GM18502 (cell line): ENCODE results near the gene CDC42BPB.

Experiments used
- ATAC-seq: cut with Tn5 transposase; IDR thresholded peaks from one replicate; pipeline ENCODE4 v1.9.1; 2021; ENCODE audit warnings: mild to moderate bottlenecking; ENCODE audit not compliant: unreplicated experiment, poor library complexity

The CDC42BPB gene

DNA sequence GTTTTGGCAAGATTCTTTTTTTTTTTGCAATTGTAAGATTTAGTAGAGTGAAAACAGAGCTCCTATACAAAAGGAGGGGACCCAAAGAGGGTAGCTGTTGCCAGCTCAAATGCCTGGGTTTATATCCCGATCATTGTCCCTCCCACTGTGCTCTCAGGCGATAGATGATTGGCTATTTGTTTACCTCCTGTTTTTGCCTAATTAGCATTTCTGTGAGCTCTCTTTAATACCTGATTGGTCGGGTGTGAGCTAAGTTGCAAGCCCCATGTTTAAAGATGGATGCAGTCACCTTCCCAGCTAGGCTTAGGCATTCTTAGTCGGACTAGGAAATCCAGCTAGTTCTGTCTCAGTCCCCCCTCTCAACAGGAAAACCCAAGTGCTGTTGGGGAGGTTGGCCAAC lies 39.0 kb upstream of the CDC42BPB start:
- ATAC-seq, result no peak

DNA sequence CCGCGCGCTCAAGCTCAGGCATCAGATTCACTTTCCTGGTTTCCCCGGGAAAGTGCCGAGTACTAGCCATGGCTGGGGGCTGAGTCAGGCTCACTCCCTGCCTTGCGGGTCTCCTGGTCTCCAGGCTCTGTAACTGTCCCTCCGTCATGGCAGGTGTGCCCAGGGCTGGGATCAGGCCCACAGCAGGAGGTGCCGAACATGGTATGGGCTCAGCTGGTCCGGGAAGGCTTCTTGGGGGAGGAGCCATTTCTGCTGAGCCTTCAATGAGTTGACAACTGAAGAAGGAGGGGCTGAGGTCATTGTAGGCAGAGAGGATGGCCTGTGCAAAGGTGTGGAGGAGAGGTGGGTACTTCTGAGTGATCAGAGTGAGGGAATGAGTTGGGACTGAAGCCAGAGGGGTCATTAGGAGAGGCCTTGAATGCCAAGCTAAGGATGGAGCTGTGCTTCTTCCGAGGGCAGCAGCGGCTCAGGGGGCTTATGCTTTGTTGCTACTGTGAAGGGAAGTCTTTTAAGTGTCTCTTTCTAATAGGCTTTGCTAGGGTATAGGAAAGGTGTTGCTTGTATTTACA lies 37.9 kb upstream of the CDC42BPB start:
- no peak for ATAC-seq

- ATAC-seq, result no peak
Observed at GRCh38 chr14:103094406-103095209, 37.3 kb upstream of the CDC42BPB start, which contains the start of gene EXOC3L4. Gene EXOC3L4 (plus strand): TSS chr14:103094725. CDS start chr14:103100220, 5,495 bp downstream.

- no peak for ATAC-seq
Observed at GRCh38 chr14:103093856-103094405, 36.6 kb upstream of the CDC42BPB start.

- no peak for ATAC-seq
Observed at GRCh38 chr14:103091883-103092222, 34.5 kb upstream of the CDC42BPB start.

DNA sequence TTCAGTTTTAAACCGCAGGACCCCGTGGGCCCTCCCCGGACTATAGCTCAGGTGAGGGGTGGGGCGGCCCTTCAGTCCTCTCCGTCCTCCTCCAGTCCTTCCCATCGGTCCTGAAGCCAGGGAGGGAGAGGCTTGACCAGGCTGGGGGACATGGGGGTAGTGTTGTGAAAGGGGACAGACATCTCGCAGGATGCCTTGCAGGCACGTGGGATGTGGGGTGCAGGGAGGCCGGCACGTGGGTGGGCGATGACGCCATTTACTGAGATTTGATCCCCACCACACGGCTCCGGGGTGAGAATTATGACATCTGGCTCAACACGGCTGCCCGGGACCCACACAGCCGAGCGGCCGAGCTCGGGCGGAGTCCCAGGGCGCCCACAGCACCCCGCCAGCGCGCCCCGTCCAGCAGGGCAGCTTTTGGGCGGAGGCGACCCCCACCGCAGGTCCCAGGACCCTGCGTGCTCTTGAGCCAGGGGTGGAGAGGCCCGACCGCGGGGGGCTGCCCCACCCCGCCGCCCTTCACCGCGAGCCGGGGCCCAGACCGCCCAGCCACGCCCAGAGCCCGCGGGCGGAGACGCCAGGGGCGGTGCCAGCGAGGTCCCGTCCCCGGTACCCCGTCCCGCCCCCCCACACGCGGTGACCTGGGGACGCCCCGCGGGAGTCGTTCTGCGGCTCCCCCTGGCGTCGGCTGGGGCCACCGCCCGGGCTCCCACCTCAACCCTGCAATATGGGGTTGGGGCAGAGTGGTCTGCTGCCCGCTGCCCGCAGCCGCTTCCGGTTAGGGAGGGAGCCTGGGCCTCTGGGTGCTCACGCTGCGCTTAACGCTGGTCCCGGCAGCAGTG lies 33.9 kb upstream of the CDC42BPB start:
- peak; percentile 71 for ATAC-seq

DNA sequence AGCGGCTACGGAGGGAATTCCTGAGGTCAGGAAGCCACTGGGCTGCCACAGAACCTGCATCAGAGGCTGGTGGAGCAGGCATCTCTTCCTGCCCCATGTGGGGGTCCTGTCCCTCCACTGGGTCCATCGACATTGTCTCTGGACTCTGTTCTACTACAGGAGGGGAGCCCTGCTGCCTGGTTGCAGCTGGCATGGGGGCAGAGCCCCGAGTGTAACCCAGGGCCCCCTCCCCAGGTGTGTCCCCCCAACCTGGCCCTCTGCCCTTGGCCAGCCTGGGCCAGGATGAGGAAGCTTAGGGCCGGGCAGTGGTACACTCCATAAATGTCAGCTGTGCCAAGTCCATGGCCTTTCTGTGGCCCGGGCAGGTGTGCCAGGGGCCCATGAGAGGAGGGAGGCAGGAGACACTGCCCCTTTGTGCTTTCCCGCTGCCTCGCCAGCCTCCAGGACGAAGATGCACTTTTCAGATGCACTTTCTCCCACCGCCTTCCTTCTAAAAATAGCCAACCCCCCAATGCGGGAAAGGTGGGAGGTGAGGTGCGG lies 33.2 kb upstream of the CDC42BPB start:
- no peak for ATAC-seq

GRCh38 chr14:103089386-103090335 lies 32.3 kb upstream of the CDC42BPB start:
- ATAC-seq, result no peak

GRCh38 chr14:103088921-103089320 lies 31.6 kb upstream of the CDC42BPB start:
- ATAC-seq, result no peak

DNA sequence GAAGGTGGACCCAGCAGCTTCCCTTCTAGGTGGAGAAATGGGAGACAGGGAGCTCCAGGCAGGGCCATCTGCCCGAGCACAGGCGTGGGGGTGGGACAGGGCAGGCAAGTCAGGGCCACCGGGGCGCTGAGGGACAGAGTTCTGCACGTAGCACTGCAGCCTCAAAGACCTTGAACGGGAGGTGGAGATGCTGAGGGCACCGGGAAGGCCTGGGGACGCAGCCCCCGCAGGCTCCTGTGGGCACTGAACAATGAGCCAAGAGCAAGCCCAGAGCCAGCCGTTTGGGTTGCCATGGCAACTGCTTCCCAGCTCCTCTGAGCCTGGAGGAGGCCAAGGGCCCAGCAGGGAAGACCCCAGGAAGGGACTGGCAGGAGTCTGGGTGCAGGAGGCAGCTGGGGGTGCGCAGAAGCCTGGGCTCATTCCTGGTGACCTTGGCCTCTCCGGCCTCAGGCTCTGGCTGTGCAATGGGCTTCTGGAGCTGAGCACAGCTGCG lies 30.0 kb upstream of the CDC42BPB start:
- no peak for ATAC-seq

- no peak for ATAC-seq
Observed at GRCh38 chr14:103086771-103087342, 29.5 kb upstream of the CDC42BPB start.

DNA sequence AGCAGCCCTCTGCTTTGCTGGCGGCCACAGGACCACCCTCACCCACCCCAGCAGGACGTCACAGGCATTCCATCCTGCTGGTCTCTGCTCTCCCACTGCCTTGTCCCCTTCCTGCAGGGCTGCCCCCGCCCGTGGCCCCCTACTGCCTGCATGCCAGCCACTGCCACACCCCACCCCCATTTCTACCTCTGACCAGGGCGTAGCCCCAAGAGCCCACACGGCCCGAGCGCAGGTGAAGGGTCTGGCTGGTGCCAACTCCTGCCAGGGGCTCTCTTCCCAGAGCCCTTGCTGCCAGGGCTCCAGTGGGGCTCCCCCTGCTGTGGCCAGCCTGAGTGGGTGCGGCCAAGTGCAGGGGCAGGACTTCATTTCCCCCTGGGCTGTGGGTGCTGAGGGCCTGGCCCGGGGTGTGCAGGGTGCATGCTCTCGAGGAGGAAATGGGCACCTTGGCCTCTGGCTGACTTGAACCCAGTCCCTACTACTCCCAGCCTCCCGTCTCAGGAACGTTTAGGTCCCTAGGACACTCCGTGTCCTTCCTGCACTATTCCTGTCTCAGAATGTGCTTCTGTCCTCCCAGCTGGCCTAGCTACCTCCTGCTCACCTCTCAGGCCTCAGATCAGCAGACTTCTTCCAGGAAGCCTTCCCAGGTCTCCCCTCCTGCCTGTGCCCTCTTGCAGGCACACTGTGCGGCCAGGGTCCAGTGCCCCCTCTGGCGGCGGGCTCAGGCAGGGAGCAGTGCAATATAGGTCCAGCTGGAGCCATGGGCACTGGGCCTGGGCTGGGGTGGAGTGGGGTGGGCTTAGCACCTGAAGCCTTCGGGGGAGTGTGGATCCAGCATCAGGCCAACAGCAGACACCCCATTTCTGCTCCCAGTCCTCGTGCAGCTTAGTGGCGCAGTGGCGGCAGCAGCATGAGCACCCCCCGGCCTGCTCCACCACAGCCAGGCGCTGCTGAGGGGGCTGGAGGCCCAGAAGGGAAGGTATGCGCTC lies 28.1 kb upstream of the CDC42BPB start:
- no peak for ATAC-seq

- no peak for ATAC-seq
Observed at GRCh38 chr14:103084021-103084919, 26.9 kb upstream of the CDC42BPB start, which contains the start of gene LBHD2. Gene LBHD2 (plus strand): TSS chr14:103084210. CDS start chr14:103086013, 1,803 bp downstream.

GRCh38 chr14:103081951-103082350 lies 24.6 kb upstream of the CDC42BPB start:
- ATAC-seq, result no peak

- no peak for ATAC-seq
Observed at GRCh38 chr14:103078860-103079587, 21.7 kb upstream of the CDC42BPB start.

DNA sequence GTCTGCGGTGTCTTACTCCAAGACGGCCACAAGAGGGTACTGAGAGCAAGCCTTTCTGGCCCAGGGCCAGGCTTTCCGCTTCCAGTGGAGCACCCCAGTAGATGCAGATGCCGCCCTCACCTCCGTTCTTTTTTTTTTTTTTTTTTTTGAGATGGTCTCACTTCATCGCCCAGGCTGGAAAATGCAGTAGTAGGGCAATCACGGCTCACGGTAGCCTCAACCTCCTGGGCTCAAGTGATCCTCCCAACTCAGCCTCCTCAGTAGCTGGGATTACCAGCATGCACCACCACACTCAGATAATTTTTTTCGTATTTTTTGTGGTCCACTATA lies 21.0 kb upstream of the CDC42BPB start:
- peak; percentile 57 for ATAC-seq
